MM.1S (cell line): ENCODE data around the gene PFKFB4.

Experiments
- DNase-seq: peaks from one replicate; pipeline ENCODE4 v3.0.0-alpha.2; 2015
- H2AFZ ChIP-seq: fragments of 300-600 bp; sonication (generic); 2 replicates; pipeline ENCODE4 v1.6.0; 2016; ENCODE audit warnings: antibody characterized with exemption, low read length
- H3F3A ChIP-seq: fragments of 300-600 bp; sonication (generic); 2 replicates; pipeline ENCODE4 v1.6.1; 2016; ENCODE audit warnings: mild to moderate bottlenecking, antibody characterized with exemption, low read length, moderate library complexity, mixed read lengths; ENCODE audit not compliant: insufficient read depth
- H3K27ac ChIP-seq: fragments of 300-600 bp; sonication (generic); 2 replicates; pipeline ENCODE4 v1.5.1; 2016; ENCODE audit warnings: mild to moderate bottlenecking, low read length
- H3K27me3 ChIP-seq: fragments of 300-600 bp; sonication (generic); replicated peaks from 2 replicates; pipeline ENCODE4 v1.6.0; 2016; ENCODE audit warnings: low read length; ENCODE audit not compliant: insufficient read depth
- H3K36me3 ChIP-seq: fragments of 300-600 bp; sonication (generic); replicated peaks from 2 replicates; pipeline ENCODE4 v1.6.1; 2016; ENCODE audit warnings: mild to moderate bottlenecking, low read length, mixed read lengths; ENCODE audit not compliant: insufficient read depth
- H3K4me1 ChIP-seq: fragments of 300-600 bp; sonication (generic); 2 replicates; pipeline ENCODE4 v1.6.1; 2016; ENCODE audit warnings: low read length, mixed read lengths
- H3K4me2 ChIP-seq: fragments of 300-600 bp; sonication (generic); 2 replicates; pipeline ENCODE4 v1.6.0; 2016; ENCODE audit warnings: low read depth, low read length
- H3K4me3 ChIP-seq: fragments of 300-600 bp; sonication (generic); 2 replicates; pipeline ENCODE4 v1.5.1; 2016; ENCODE audit warnings: low read length, mixed read lengths
- H3K79me2 ChIP-seq: fragments of 300-600 bp; sonication (generic); 2 replicates; pipeline ENCODE4 v1.6.1; 2016; ENCODE audit warnings: mixed run types, low read length, mixed read lengths
- H3K9ac ChIP-seq: fragments of 300-600 bp; sonication (generic); 2 replicates; pipeline ENCODE4 v1.6.1; 2016; ENCODE audit warnings: low read length, mixed read lengths
- H3K9me2 ChIP-seq: fragments of 300-600 bp; sonication (generic); replicated peaks from 2 replicates; pipeline ENCODE4 v1.6.1; 2016; ENCODE audit warnings: mild to moderate bottlenecking, low read length, mixed read lengths; ENCODE audit not compliant: insufficient read depth
- H3K9me3 ChIP-seq: fragments of 300-600 bp; sonication (generic); replicated peaks from 2 replicates; pipeline ENCODE4 v1.6.1; 2016; ENCODE audit warnings: mild to moderate bottlenecking, low read length, mixed read lengths; ENCODE audit not compliant: insufficient read depth
- H4K20me1 ChIP-seq: fragments of 300-600 bp; sonication (generic); 2 replicates; pipeline ENCODE4 v1.6.1; 2016; ENCODE audit warnings: mild to moderate bottlenecking, low read length, moderate library complexity, mixed read lengths; ENCODE audit not compliant: insufficient read depth
- CTCF ChIP-seq: fragments of 300-600 bp; sonication (generic); IDR thresholded peaks from 2 replicates; pipeline ENCODE4 v1.5.1; 2016; ENCODE audit warnings: antibody characterized with exemption, low read length, mixed read lengths
- EZH2 ChIP-seq: fragments of 300-600 bp; sonication (generic); optimal IDR thresholded peaks from 2 replicates; pipeline ENCODE3; 2017; ENCODE audit warnings: low read depth, mild to moderate bottlenecking, antibody characterized with exemption, low read length, mixed read lengths
- EZH2phosphoT487 ChIP-seq: fragments of 300-600 bp; sonication (generic); IDR thresholded peaks from 2 replicates; pipeline ENCODE4 v1.6.1; 2018; ENCODE audit warnings: antibody characterized with exemption, low read length

The PFKFB4 gene

GRCh38 chr3:48571938-48572337 lies 15.3 kb upstream of the PFKFB4 start:
- Histone ChIP-seq H3K27ac (no peak overlapping the region), H3K9ac (no peak overlapping the region), H3F3A (no peaks in the 10 kb centered on the region), H3K4me2 (no peak overlapping the region), H3K4me1 (no peaks in the 10 kb centered on the region), H3K79me2 (no peaks in the 10 kb centered on the region), H3K9me2 (no peaks in the 10 kb centered on the region), H4K20me1 (no peaks in the 10 kb centered on the region), H2AFZ (no peak overlapping the region), H3K9me3 (no peaks in the 10 kb centered on the region), H3K4me3 (no peak overlapping the region), H3K36me3 (no peaks in the 10 kb centered on the region), H3K27me3 (peaks cover 14% of the 10 kb centered on the region)
- DNase-seq, result no peak
- no peak for TF ChIP-seq EZH2phosphoT487
- TF ChIP-seq CTCF, result no peak
- TF ChIP-seq EZH2, result no peak

- H3K27me3 ChIP-seq, result peaks cover 14% of the 10 kb centered on the region
- no peaks in the 10 kb centered on the region for H3F3A ChIP-seq
- H3K9me3 ChIP-seq, result no peaks in the 10 kb centered on the region
- no peaks in the 10 kb centered on the region for H3K36me3 ChIP-seq
- H4K20me1 ChIP-seq, result no peaks in the 10 kb centered on the region
- H3K27ac ChIP-seq, result no peak overlapping the region
- H3K79me2 ChIP-seq, result no peaks in the 10 kb centered on the region
- no peak for TF ChIP-seq CTCF
- H3K9me2 ChIP-seq, result no peaks in the 10 kb centered on the region
- no peak overlapping the region for H3K4me3 ChIP-seq
- H3K9ac ChIP-seq, result no peak overlapping the region
- DNase-seq, result no peak
- no peak overlapping the region for H3K4me2 ChIP-seq
- no peaks in the 10 kb centered on the region for H3K4me1 ChIP-seq
- no peak overlapping the region for H2AFZ ChIP-seq
Measured at GRCh38 chr3:48569808-48570450, 13.3 kb upstream of the PFKFB4 start.

- Histone ChIP-seq H3K9me3 (no peaks in the 10 kb centered on the region), H3F3A (no peaks in the 10 kb centered on the region), H3K9ac (no peak overlapping the region), H3K36me3 (no peaks in the 10 kb centered on the region), H3K79me2 (no peaks in the 10 kb centered on the region), H2AFZ (no peak overlapping the region), H3K4me1 (no peaks in the 10 kb centered on the region), H4K20me1 (no peaks in the 10 kb centered on the region), H3K27ac (no peak overlapping the region), H3K4me3 (no peak overlapping the region), H3K27me3 (peaks cover 14% of the 10 kb centered on the region), H3K4me2 (no peak overlapping the region), H3K9me2 (no peaks in the 10 kb centered on the region)
- TF ChIP-seq CTCF (no peak), EZH2phosphoT487 (no peak), EZH2 (no peak)
- no peak for DNase-seq
Measured at GRCh38 chr3:48569400-48569799, 12.8 kb upstream of the PFKFB4 start.
